Left ventricle myocardium inferior (tissue), 1 donor: Measurements from ENCODE around the gene GPR27. TPM values are rescaled to one million over a fixed set of nuclear protein-coding genes. Genes with fewer than 3 reads are reported as not detected.

Experiments used
- DNase-seq: peaks from one replicate; pipeline ENCODE4 v3.0.0-alpha.2; 2020
- H3K27ac ChIP-seq: fragments of 200-600 bp; replicated peaks from 2 replicates; pipeline ENCODE4 v1.8.0; 2021
- H3K27me3 ChIP-seq: fragments of 200-600 bp; 2 replicates; pipeline ENCODE4 v1.8.0; 2021; ENCODE audit warnings: low read depth
- H3K36me3 ChIP-seq: fragments of 200-600 bp; 2 replicates; pipeline ENCODE4 v1.8.0; 2021
- H3K4me1 ChIP-seq: fragments of 200-600 bp; 2 replicates; pipeline ENCODE4 v1.8.0; 2021
- H3K4me3 ChIP-seq: fragments of 200-600 bp; 2 replicates; pipeline ENCODE4 v1.8.0; 2021; ENCODE audit warnings: mild to moderate bottlenecking, moderate library complexity
- H3K9me3 ChIP-seq: fragments of 200-600 bp; replicated peaks from 2 replicates; pipeline ENCODE4 v1.8.0; 2021
- CTCF ChIP-seq: fragments of 200-600 bp; IDR thresholded peaks from 2 replicates; pipeline ENCODE4 v1.8.0; 2021; ENCODE audit warnings: antibody characterized with exemption, mild to moderate bottlenecking, borderline replicate concordance
- intact Hi-C: fragments of 100-400 bp; cut with micrococcal nuclease; formaldehyde crosslinking; loops from one replicate; pipeline ENCODE4 v1.11.0; 2022
- total RNA-seq: library from RNA; stranded (reverse); fragmentation: NEBNext Ultra II Directional; extraction: Animal tissue kit (Norgen Biotek cat#: 25700); gene quantifications from one replicate; pipeline ENCODE4 v1.2.1, GENCODE V29; 2021
- donor health status: DM: no; HTN: yes; CAD: no; lungs with severe emphysema.

Gene GPR27
- total RNA-seq, 1 donor from 2014 or later, result 7.3 TPM

GRCh38 chr3:71791634-71792033, 38.0 kb downstream of the GPR27 start:
- no peaks in the 10 kb centered on the region for H3K9me3 ChIP-seq
- TF ChIP-seq CTCF, result no peak
- H3K27me3 ChIP-seq, result peaks cover 63% of the 10 kb centered on the region
- intact Hi-C loops, result no loop called here
- no peak overlapping the region for H3K27ac ChIP-seq
- H3K4me3 ChIP-seq, result no peak overlapping the region
- no peaks in the 10 kb centered on the region for H3K4me1 ChIP-seq
- no peaks in the 10 kb centered on the region for H3K36me3 ChIP-seq
- DNase-seq, result no peak

GRCh38 chr3:71796290-71796689, 42.6 kb downstream of the GPR27 start:
- Histone ChIP-seq H3K27me3 (peaks cover 43% of the 10 kb centered on the region), H3K4me1 (no peaks in the 10 kb centered on the region), H3K36me3 (no peaks in the 10 kb centered on the region), H3K9me3 (no peaks in the 10 kb centered on the region), H3K4me3 (no peak overlapping the region), H3K27ac (no peak overlapping the region)
- DNase-seq, result no peak
- intact Hi-C loops, result no loop called here
- no peak for TF ChIP-seq CTCF

GRCh38 chr3:71797455-71797854, 43.8 kb downstream of the GPR27 start:
- intact Hi-C loops, result no loop called here
- no peak overlapping the region for H3K27ac ChIP-seq
- no peak overlapping the region for H3K4me3 ChIP-seq
- H3K36me3 ChIP-seq, result no peaks in the 10 kb centered on the region
- no peak for DNase-seq
- no peaks in the 10 kb centered on the region for H3K4me1 ChIP-seq
- TF ChIP-seq CTCF, result no peak
- no peaks in the 10 kb centered on the region for H3K9me3 ChIP-seq
- H3K27me3 ChIP-seq, result peaks cover 54% of the 10 kb centered on the region

- H3K9me3 ChIP-seq, result no peaks in the 10 kb centered on the region
- peaks cover 63% of the 10 kb centered on the region for H3K27me3 ChIP-seq
- H3K4me3 ChIP-seq, result no peak overlapping the region
- H3K36me3 ChIP-seq, result no peaks in the 10 kb centered on the region
- TF ChIP-seq CTCF, result no peak
- H3K4me1 ChIP-seq, result no peaks in the 10 kb centered on the region
- intact Hi-C loops, result no loop called here
- DNase-seq, result no peak
- H3K27ac ChIP-seq, result no peak overlapping the region
Measured at GRCh38 chr3:71800023-71800422, 46.4 kb downstream of the GPR27 start.

- Histone ChIP-seq H3K27me3 (peaks cover 63% of the 10 kb centered on the region), H3K36me3 (no peaks in the 10 kb centered on the region), H3K4me3 (no peak overlapping the region), H3K4me1 (no peaks in the 10 kb centered on the region), H3K9me3 (no peaks in the 10 kb centered on the region), H3K27ac (no peak overlapping the region)
- no peak for DNase-seq
- intact Hi-C loops, result no loop called here
- TF ChIP-seq CTCF, result no peak
Measured at GRCh38 chr3:71801986-71802385, 48.3 kb downstream of the GPR27 start.

GRCh38 chr3:71803248-71803647, 49.6 kb downstream of the GPR27 start:
- H3K36me3 ChIP-seq, result no peaks in the 10 kb centered on the region
- H3K27me3 ChIP-seq, result peaks cover 68% of the 10 kb centered on the region
- no peak for TF ChIP-seq CTCF
- H3K27ac ChIP-seq, result no peak overlapping the region
- no peaks in the 10 kb centered on the region for H3K9me3 ChIP-seq
- H3K4me1 ChIP-seq, result no peaks in the 10 kb centered on the region
- intact Hi-C loops, result no loop called here
- no peak for DNase-seq
- H3K4me3 ChIP-seq, result no peak overlapping the region
